ENCODE data around the gene ARPC5.

The ARPC5 gene

DNA sequence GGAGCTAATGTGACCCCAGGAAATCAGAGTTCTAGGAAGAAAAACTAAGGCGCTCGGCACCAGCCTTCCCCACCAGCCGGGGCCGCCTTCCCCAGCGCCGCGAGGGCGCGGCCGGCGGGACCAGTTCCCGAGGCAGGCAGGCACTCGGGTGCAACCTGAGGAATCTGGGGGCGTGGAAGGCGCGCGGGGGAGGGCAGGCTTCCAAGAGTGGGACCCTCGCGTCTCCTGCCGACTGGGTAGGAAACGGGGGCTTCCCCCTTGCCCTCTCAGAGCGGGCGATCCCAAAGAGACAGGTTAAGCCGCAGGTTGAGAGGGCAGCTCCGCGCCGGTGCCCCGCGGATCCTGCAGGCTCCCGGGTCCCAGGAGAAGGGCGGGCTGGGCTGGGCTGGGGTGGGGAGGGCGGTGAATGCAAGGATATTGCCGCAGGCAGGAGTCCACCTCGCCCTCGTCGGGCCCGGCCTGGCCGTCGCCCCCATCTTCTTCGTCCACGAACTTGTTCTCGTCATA is 431 bp downstream of the ARPC5 start:
- no peak for TF ChIP-seq CTCF (IDR thresholded peaks at IDR 0.05; ENCODE audit: insufficient read depth, low read depth, low read length, missing control alignments)
- DNase-seq (ENCODE audit: low read depth) = peak; percentile 39
- H3K4me3 ChIP-seq (ENCODE audit: low read length) = peak overlapping the region; percentile 91

GRCh38 chr1:183634429-183635065 is 1.0 kb downstream of the ARPC5 start:
- no peak for TF ChIP-seq CTCF (IDR thresholded peaks at IDR 0.05; ENCODE audit: insufficient read depth, low read depth, low read length, missing control alignments)
- peak overlapping the region; percentile 91 for H3K4me3 ChIP-seq (ENCODE audit: low read length)
- DNase-seq (ENCODE audit: low read depth) = no peak

DNA sequence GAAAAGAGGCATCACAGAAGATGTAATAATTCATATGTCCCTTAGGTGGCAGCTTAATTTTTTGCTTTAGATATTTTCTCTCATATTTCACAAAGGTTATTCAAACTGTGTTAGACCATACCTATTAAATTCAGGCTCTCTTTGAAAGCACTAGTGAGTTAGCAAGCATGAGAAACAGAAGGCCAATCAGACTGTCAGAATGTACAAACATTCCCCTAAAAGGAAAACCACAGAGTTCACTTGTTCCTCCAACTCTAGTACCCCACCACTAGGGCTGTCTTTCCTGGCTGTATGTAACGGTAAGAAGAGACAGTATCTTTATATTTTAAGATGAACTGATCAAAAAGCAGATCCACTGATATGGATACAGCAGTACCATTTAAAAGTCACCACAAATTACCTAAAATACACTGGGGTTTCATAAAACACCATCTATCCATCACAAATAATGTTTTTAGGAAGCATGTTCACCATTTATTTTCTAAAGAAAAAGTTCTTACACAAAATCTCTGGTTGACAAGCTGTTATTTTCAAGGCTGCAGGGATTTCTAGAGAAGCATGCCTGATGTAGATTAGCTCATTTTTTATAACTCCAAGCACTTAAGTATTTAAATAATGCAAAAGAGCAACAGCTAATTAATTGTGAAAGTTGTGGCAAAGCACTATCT is 1.8 kb downstream of the ARPC5 start:
- peak; percentile 71 for TF ChIP-seq CTCF (IDR thresholded peaks at IDR 0.05; ENCODE audit: insufficient read depth, low read depth, low read length, missing control alignments)
- peak; percentile 68 for DNase-seq (ENCODE audit: low read depth)
- H3K4me3 ChIP-seq (ENCODE audit: low read length) = peak overlapping the region; percentile 91

GRCh38 chr1:183632964-183633363 is 2.6 kb downstream of the ARPC5 start:
- no peak for DNase-seq (ENCODE audit: low read depth)
- no peak for TF ChIP-seq CTCF (IDR thresholded peaks at IDR 0.05; ENCODE audit: insufficient read depth, low read depth, low read length, missing control alignments)
- H3K4me3 ChIP-seq (ENCODE audit: low read length) = peak overlapping the region; percentile 91

DNA sequence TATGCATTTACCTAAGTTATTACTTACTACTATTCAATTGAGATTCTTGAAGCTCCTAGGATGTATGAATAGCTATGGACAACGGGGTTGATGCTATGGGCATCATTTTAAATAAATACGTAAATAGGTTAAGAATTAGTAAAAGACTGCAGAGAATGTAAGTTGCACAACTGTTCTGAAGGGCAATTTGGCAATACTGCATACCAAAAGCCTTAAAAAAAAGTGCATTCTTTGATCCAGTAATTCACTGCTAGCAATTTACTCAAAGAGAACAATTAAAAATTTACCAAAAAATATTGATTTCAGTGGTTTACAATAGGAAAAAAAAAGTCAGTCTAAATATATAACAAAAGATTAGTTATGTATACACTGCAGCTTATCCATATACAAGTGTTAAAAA is 3.5 kb downstream of the ARPC5 start:
- no peak for TF ChIP-seq CTCF (IDR thresholded peaks at IDR 0.05; ENCODE audit: insufficient read depth, low read depth, low read length, missing control alignments)
- no peak overlapping the region for H3K4me3 ChIP-seq (ENCODE audit: low read length)
- DNase-seq (ENCODE audit: low read depth) = peak; percentile 54

- DNase-seq (ENCODE audit: low read depth) = no peak
- TF ChIP-seq CTCF (IDR thresholded peaks at IDR 0.05; ENCODE audit: insufficient read depth, low read depth, low read length, missing control alignments) = no peak
These were observed 4.8 kb downstream of the ARPC5 start for GRCh38 chr1:183630748-183631147.

More at GRCh38 chr1:183630748-183631147, 4.8 kb downstream of the ARPC5 start:
- no peak overlapping the region for H3K4me3 ChIP-seq (ENCODE audit: low read length)

Data from epithelial cell of esophagus (primary cell).